Brain microvascular endothelial cell (primary cell): ENCODE measurements around the gene CNOT6.

Experiments used
- DNase-seq: peaks from one replicate; pipeline ENCODE4 v3.0.0-alpha.2; 2020
- H3K27ac ChIP-seq: fragments of 250-450 bp; sonication (Bioruptor Pico); 2 replicates; pipeline ENCODE4 v1.5.1; 2020; ENCODE audit warnings: mild to moderate bottlenecking, moderate library complexity
- H3K27me3 ChIP-seq: fragments of 250-450 bp; sonication (Bioruptor Pico); replicated peaks from 2 replicates; pipeline ENCODE4 v1.5.1; 2020; ENCODE audit warnings: mild to moderate bottlenecking
- H3K36me3 ChIP-seq: fragments of 250-450 bp; sonication (Bioruptor Pico); replicated peaks from 2 replicates; pipeline ENCODE4 v1.5.1; 2020; ENCODE audit warnings: mild to moderate bottlenecking
- H3K4me3 ChIP-seq: 2 replicates; pipeline ENCODE4 v1.5.1; 2011; ENCODE audit warnings: low read depth, mild to moderate bottlenecking, control low read depth, low read length, moderate library complexity
- CTCF ChIP-seq: IDR thresholded peaks from 2 replicates; pipeline ENCODE4 v1.5.1; 2011; ENCODE audit warnings: low read depth, mild to moderate bottlenecking, moderate library complexity, low read length, control low read depth, inconsistent platforms; ENCODE audit errors: missing control alignments
- in situ Hi-C: cut with HindIII; loops from 2 replicates; pipeline ENCODE4 v1.10.0; 2017; ENCODE audit warnings: low sequenced_read_pairs, low pct_ligation_motif_present

CNOT6 gene

GRCh38 chr5:180575571-180575970 is 81.4 kb downstream of the CNOT6 start:
- Histone ChIP-seq H3K36me3 (peaks cover 12% of the 10 kb centered on the region), H3K4me3 (no peak overlapping the region), H3K27me3 (no peaks in the 10 kb centered on the region), H3K27ac (no peak overlapping the region)
- no peak for TF ChIP-seq CTCF
- no peak for DNase-seq
- in situ Hi-C loops = no loop called here

GRCh38 chr5:180580681-180581080 is 86.5 kb downstream of the CNOT6 start:
- Histone ChIP-seq H3K4me3 (no peak overlapping the region), H3K36me3 (peaks cover 2% of the 10 kb centered on the region), H3K27me3 (no peaks in the 10 kb centered on the region), H3K27ac (no peak overlapping the region)
- in situ Hi-C loops = no loop called here
- no peak for DNase-seq
- TF ChIP-seq CTCF = no peak

GRCh38 chr5:180583738-180584137 is 89.6 kb downstream of the CNOT6 start:
- Histone ChIP-seq H3K27ac (no peak overlapping the region), H3K4me3 (no peak overlapping the region), H3K27me3 (no peaks in the 10 kb centered on the region), H3K36me3 (no peaks in the 10 kb centered on the region)
- no peak for DNase-seq
- no peak for TF ChIP-seq CTCF
- in situ Hi-C loops = no loop called here

GRCh38 chr5:180586204-180586603 is 92.0 kb downstream of the CNOT6 start:
- Histone ChIP-seq H3K27me3 (peaks cover 24% of the 10 kb centered on the region), H3K36me3 (no peaks in the 10 kb centered on the region), H3K4me3 (no peak overlapping the region), H3K27ac (no peak overlapping the region)
- no peak for DNase-seq
- TF ChIP-seq CTCF = no peak
- in situ Hi-C loops = no loop called here

- Histone ChIP-seq H3K27me3 (peaks cover 30% of the 10 kb centered on the region), H3K4me3 (no peak overlapping the region), H3K27ac (no peak overlapping the region), H3K36me3 (no peaks in the 10 kb centered on the region)
- in situ Hi-C loops = no loop called here
- no peak for DNase-seq
- no peak for TF ChIP-seq CTCF
Observed at GRCh38 chr5:180586870-180587269, 92.7 kb downstream of the CNOT6 start.

GRCh38 chr5:180589771-180590542 is 95.8 kb downstream of the CNOT6 start:
- TF ChIP-seq CTCF = no peak
- Histone ChIP-seq H3K27ac (no peak overlapping the region), H3K27me3 (peaks cover 37% of the 10 kb centered on the region), H3K4me3 (no peak overlapping the region), H3K36me3 (no peaks in the 10 kb centered on the region)
- in situ Hi-C loops = no loop called here
- DNase-seq = no peak
